Measurements from ENCODE around the gene VSTM4.

Gene VSTM4

GRCh38 chr10:49091450-49092210 is 23.7 kb downstream of the VSTM4 start:
- DNase-seq (ENCODE audit: low read depth) = no peak

GRCh38 chr10:49090696-49091380 is 24.5 kb downstream of the VSTM4 start:
- DNase-seq (ENCODE audit: low read depth) = no peak

DNA sequence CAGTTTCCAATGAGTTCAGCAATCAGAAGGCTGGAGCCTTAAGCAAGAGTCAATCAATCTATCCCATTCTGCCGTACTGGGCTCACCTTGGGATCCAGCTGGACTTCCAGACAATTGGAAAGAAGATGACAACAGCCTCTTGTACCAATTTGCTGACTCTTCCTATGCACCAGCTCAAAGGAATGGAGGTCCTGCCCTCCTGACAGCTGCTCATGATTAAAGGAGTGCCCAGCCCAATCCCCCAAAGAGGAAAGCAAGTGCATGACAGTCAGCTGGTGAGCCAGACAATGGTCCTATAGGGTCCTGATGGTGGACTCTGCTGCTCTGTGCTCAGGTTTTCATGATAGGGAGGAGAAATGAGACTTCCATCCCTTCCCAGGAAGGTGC is 25.1 kb downstream of the VSTM4 start:
- no peak for DNase-seq (ENCODE audit: low read depth)

DNA sequence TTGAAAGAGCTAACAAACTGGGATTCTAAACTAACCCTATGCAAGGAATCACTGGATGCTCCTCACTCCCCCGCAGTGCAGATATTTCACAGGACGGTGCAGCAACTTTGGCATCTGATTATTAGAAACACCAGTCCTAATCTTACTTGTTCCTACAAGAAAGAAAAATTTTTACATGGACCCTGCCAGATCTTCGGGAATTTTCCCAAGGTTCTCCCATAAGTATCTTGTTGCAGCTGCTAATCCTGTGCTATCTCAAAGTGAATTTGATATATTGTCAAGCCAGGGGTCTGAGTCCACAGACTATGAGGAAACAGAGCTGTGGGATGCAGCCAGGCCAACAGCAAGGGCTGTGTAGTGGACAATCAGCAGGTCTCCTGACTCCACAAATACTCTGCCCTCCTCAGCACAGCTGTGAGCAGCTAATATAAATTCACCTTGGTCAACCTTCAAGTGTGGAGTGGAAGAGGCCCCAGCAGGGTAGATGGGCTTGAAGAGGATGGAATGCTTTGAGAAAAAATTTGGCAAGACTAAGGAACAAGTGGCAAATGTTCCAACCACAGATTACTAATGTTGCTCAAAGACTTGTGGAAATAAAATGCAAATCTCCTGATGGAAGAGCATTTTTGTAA is 25.6 kb downstream of the VSTM4 start:
- no peak for DNase-seq (ENCODE audit: low read depth)

DNA sequence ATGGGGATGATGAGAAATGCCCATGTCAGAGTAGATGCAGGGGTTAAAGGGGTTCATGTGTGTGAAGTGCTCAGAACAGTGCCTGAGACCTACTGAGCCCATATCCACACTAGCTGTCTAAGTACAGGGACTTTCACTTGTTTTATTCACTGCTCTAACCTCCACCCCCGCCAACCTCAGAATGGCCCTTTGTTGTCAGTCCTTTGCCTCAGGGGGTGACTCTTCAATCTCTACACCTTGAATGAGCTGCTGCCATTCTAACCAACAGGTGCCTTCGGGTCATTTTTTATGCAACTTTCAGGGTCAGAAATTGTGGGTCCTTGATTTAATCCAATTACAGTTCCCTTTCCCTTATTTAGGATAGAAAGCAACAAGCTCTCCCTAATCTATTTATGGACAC is 26.2 kb downstream of the VSTM4 start:
- no peak for DNase-seq (ENCODE audit: low read depth)

GRCh38 chr10:49086889-49087288 is 28.4 kb downstream of the VSTM4 start:
- DNase-seq (ENCODE audit: low read depth) = no peak

DNA sequence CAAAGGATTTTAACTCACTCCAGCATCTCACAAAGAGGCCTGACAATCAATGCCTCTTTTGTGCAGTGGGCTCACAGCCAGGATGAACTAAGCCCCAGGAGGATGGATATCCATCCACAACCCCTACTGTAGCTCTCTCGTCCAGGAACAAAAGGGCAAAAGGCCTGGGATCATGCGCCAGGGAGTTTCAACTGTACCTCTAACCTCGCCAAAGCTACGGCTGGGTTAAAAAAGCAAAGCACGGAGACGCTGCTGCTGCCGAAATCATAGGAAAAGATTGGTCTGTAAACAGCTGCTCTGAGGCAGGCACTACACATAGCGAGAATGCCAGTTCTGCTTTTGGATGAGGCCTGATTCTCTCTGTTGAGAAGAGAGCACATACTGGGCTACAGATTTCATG is 32.1 kb downstream of the VSTM4 start:
- DNase-seq (ENCODE audit: low read depth) = no peak

DNA sequence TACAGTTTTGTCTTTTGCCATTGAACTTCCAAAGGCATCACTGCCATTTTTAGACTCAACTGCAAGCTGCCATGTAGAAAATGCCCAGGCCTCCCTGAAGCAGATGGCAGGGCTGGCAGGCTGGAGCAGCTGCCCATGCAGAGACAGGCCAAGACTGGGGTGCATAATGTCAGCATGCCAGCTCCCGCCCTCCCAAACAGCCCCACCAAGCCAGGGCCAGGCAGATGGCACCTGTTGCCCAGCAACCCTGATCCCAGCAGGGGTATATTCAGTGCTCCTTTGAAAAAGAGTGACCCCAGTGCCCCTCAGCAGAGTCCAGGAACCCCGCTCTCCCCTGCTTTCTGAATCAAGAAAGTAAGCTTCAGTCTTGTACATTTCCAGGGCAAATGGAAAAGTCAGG is 32.6 kb downstream of the VSTM4 start:
- DNase-seq (ENCODE audit: low read depth) = no peak

GRCh38 chr10:49081547-49082275 is 33.6 kb downstream of the VSTM4 start:
- DNase-seq (ENCODE audit: low read depth) = no peak

DNA sequence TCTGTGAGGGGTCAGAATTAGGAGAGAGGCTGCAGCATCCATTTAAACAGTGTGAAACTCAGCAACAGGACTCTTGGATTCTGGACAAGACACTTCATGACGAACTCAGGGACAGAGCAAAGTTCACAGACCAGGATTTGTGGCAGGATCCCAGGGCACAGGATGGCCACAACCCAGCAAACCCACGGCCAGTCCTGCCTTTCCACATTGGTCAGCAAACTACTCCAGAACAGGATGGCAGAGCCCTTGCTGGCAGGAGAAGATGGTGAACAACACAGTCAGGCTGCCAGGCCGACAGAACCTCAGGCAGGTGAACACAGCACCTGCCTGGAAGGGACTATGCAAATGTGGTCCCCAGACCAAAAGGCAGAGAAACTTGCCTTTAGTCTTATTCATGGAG is 34.4 kb downstream of the VSTM4 start:
- DNase-seq (ENCODE audit: low read depth) = no peak

- DNase-seq (ENCODE audit: low read depth) = no peak
These were observed 35.3 kb downstream of the VSTM4 start for GRCh38 chr10:49080071-49080470.

- DNase-seq (ENCODE audit: low read depth) = no peak
These were observed 35.8 kb downstream of the VSTM4 start for GRCh38 chr10:49079499-49079898.

DNA sequence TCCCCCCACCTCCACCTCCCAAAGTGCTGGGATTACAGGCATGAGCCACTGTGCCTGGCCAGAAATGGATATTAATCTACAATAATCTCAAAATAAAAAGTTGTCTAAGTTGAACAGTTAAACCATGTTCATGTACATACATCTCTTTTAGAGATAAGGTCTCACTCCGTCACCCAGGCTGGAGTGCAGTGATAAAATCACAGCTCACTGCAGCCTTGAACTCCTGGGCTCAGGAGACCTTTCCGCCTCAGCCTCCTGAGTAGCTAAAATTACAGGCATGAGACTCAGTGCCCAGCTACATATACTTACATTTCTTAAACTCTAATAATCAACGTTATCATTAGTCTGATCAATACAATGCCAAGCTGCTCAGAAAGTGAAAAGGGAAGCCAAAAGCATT is 36.2 kb downstream of the VSTM4 start:
- DNase-seq (ENCODE audit: low read depth) = no peak

DNA sequence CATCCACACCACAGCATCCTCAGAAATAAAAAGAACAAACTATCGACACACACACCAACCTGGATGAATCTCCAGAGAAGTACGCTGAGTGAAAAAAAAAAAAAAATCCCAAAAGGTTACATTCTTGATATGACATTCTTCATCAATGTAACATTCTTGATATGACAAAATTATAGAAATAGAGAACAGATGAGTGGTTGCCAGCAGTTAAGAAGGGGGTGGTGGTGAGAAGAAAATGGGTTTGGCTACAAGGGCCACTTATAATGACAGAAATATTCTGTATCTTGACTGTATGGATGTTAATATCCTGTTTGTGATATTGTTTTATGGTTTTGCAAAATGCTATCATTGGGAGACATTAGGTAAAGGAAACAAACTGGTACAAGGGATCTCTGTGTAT is 36.9 kb downstream of the VSTM4 start:
- no peak for DNase-seq (ENCODE audit: low read depth)

GRCh38 chr10:49076741-49077521 is 38.4 kb downstream of the VSTM4 start:
- no peak for DNase-seq (ENCODE audit: low read depth)

GRCh38 chr10:49076319-49076718 is 39.0 kb downstream of the VSTM4 start:
- DNase-seq (ENCODE audit: low read depth) = no peak

DNA sequence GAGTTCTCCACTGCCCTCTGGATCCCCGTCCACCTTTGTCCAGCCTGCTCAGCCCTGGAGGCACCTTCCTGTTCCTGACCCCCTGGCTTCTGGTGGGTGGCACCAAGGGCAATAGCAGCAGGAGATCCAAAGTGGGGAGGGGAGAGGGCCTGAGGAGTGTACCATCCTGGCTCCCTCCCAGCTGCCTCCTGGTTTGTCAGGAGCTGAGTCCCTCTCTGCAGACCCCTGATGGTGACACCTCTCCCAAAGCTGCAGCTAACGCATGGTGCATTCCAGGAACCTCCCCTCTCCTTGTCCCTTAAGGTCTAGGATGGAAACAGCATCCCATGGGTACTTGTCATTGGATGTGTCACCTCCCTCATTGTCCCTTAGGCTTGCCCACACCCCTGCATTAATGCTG is 39.6 kb downstream of the VSTM4 start:
- DNase-seq (ENCODE audit: low read depth) = no peak

DNA sequence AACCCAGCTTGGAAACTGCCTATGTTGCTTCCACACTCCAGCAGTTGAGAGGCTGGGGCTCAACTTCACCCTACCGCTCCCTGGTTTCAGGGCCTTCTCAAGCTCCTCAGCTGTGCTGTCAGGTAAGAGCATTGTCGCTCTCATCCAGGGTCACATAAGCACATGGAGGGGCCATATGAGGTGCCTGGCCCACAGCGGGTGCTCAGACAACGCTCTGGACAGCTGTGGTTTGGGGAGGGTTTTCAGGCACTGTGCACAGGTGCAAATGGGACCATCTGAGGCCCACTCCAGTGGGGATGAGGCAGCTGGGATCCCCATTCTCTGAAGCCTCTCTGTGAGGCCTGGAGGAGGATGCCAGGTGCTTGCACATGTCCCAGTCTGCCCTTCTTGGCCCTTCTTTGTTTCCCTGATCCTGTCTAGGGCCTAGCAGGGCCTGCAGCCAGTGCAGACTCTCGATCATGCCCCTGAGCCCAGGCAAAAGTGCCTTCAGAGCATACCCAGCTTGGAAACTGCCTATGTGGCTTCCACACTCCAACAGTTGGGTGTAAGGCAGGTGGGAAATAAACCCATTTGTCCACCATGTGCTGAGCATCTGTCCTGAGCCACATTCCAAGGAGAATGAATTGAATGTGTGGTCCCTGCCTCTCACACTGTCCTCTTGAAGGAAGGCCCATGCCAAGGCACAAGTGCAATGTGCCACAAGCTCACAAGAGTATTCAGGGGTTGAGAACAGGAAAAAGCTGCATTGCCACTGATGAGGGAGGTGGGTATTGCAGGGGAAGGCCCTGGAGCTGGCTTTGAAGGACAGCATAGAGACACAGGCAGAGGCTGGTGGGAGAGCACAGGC is 40.3 kb downstream of the VSTM4 start:
- no peak for DNase-seq (ENCODE audit: low read depth)

- no peak for DNase-seq (ENCODE audit: low read depth)
These were observed 43.0 kb downstream of the VSTM4 start for GRCh38 chr10:49072166-49072885.

DNA sequence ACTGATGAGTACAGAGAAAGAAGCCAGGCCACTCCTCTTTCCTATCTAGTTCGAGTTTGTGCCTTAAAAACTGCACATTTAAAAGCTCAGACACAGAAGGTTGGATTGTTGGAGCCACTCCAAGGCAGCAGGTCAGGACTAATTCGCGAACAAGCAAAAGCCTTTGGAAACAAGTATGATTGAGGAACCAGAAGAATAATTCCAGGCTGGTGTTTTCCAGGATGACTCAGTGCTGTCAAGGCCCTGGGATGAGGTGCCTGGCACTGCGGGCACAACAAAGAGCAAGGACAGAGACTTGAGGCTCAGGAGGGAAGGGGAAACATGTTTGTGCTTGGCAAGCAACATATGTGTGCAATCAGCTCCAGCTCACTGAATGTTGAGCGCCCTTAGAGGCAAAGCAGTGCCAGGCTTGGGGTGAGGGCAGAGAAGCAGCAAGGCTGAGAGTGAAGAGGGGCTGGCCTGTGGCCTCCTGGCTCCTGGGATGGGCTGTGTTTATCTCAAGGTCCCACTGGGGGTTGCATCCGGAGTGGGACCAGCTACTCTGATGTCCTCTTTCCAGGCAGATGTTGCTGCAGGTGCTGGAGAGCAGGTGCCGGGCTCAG is 44.1 kb downstream of the VSTM4 start:
- no peak for DNase-seq (ENCODE audit: low read depth)
